GF-D8 (cell line): Measurements from ENCODE around the gene MAN1A2.

Experiments
- DNase-seq: peaks from one replicate; lab custom pipeline; 2025; lab: John Stamatoyannopoulos, UW

The MAN1A2 gene

DNA sequence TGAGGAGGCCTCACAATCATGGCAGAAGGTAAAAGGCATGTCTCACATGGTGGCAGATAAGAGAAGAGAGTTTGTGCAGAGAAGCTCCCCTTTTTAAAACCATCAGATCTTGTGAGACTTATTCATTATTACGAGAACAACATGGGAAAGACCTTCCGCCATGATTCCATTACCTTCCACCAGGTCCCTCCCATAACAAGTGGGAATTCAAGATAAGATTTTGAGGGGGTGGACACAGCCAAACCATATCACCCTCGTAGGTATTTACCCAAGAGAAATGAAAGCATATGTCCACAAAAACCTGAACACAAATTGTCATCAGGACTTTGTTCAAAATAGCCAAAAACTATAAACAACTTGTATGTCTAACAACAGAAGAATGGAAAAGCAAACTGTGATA is 192.7 kb downstream of the MAN1A2 start:
- no peak for DNase-seq

GRCh38 chr1:117561071-117561470 is 193.8 kb downstream of the MAN1A2 start:
- DNase-seq = no peak

DNA sequence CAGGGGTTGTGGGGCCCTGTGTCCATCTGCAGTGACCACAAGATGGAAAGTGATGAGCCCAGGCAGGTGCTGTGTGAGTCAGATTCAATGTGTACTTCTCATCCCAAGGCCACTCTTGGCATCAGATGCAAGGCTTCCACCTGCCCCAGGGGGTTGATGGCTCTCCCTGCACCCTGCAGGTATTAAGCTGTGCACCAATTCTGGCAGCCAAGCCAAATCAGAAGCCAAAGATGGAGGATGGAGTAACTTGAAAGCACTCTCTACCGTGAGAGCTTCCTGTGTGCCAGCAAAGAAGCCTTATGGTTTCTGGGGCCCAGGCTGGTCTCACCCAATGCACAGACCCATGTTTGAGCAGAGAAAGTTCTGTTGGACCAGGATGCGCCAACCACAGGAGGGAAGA is 194.3 kb downstream of the MAN1A2 start:
- DNase-seq = no peak

DNA sequence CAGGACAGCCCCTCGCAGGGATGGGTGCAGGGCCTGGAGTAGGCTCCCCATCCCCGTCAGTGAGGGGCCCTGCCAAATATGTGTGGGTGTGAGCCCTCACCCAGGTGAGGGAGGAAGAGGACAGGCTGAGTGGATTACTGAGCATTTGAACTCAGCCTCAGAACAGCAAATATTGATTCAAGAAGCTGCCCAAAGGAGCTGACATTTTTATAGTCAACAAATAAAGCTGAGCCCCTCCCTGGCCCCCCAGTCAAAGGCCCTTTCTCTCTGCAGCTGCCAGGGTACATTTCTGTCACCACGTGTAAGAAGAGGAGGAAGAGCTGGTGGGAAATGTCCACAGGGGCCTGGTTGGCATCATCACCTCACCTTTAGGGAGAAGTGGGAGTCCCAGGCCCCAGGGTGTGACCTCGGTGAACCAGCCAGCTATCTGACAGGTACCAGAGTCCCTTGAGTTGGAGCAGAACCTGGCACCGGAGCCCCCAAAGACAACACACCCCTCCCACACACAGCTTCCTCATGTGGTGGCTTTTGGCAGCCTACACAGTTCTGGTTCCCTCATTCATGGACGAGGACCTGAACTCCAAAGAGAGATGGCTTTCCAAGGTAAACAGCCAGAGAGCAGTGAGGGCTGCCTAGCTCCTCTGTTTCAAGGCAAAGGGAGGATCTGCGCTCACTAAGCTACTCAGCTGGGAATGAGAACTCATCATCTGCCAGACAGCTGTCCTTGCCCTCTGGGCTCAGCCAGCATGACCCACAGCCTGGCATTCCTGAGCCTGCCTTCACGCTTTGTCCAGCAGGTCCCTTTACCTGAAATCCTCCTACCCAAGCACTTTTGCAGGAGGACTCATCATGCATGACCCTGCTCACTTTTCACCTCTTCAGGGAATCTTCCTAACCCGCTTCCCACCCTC is 195.6 kb downstream of the MAN1A2 start:
- no peak for DNase-seq

DNA sequence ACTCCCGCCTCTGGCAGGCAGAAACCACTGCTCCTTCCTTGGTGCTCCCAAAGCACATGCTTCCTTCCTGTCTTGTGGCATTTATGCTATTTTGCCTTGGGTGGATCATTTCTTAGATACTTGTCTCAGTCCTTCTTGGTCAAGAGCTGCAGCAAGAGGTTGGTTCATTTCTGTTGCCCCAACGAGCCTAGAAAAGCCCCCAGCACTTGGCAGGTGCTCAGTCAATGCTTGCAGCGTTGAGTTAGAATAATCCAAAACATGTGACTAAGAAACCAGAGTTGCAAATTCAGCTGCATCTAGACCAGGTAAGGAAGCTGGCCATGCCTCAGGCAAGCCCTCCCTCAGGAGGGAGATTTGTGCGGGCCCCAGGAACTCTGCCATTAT is 196.2 kb downstream of the MAN1A2 start:
- no peak for DNase-seq

- DNase-seq = no peak
These were observed 197.2 kb downstream of the MAN1A2 start for GRCh38 chr1:117564227-117565075.

- no peak for DNase-seq
These were observed 197.9 kb downstream of the MAN1A2 start for GRCh38 chr1:117565076-117565556.

GRCh38 chr1:117565745-117566455 is 198.7 kb downstream of the MAN1A2 start:
- DNase-seq = no peak

DNA sequence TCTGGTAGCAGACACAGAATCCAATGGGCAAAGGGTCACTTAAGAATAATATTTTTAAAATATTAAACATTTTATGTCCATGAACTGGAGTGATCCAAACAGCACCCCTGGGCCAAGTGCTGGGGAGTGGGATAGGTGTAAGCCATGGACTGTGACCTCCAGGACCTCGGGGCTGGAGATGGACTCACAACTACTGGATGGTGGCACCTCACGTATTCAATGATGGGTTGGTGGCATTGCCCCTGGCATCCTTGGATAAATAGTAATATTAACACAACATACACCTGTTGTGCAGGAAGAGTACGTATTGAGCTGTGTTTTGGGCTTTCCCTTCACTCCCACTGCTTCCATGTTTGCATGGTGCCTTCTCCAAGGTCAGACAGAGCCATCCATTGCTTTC is 199.3 kb downstream of the MAN1A2 start:
- no peak for DNase-seq

DNA sequence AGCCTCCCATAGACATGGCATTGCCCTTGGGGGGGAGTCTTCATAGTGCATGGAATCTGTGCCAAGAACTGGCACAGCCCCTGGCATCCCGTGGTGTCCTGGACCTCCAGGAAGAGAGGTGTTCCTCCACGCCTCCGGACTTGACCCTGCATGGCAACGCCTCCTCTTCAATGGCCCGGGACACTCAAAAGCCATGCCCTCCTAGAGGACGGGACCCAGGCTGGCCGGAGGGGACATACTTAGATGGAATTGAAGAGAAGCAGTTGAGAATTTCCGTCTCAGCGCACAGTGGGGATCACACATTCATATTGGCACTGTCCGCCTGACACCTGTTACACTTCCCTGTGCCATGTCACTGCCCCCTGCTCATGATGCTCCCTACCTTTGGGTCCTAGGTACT is 200.2 kb downstream of the MAN1A2 start:
- no peak for DNase-seq

DNA sequence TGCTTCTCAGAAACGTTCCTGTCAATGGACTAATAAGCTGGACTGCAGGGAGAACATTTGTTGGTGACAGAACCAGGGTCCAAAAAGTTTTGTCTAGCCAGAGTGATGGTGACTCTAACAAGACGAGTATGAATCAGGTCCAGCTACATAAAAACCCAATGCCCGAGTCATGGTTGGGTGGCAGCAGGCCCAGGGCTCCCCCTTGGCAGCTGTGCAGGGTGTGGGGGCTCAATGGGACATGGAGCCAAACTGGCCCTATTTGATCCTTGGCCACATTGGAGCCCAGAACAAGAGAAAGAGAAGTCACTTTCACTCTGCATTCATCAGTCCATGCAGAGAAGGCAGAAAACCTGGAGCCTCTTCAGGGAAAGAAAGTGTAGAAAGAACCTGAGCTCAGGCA is 200.7 kb downstream of the MAN1A2 start:
- DNase-seq = no peak

- no peak for DNase-seq
These were observed 201.8 kb downstream of the MAN1A2 start for GRCh38 chr1:117568999-117569398.

GRCh38 chr1:117569856-117570255 is 202.6 kb downstream of the MAN1A2 start:
- DNase-seq = no peak

DNA sequence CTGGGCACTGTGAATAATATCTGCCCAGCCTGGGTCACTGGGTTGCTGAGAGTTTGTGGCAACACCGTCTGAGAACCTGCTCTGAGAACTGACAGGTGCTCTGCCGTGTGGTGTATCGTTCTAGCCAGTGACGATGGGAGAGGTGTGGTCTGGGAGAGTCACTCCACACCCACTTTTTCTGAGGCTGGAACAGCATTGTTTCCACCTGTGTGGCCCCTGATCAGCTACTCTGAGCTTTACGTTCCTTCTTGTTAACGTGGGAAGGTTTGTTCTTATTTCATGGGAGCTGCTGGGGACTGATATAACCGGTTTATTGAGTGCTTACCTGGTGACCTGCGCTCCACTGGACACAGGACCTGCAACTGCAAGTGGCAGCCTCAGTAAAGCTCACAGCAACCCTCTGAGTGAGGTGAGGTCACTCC is 203.8 kb downstream of the MAN1A2 start:
- DNase-seq = no peak

DNA sequence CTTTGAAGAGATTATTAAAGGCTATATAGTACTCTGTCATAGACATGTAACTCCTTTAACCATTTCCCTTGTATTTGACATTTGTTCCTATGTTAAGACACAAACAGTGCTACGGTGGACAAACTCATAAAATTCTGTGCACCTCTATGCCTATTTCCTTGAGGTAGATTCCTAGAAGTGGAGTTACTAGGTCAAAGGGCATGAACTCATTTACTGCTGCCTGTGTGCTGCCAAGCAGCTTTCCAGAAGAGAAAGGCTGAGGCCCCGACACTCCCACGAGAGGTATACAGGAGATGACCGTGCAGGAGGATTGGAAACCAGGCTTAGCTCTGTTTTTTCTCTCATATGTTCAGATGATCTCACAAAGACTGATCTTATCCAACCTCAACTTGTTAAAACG is 204.2 kb downstream of the MAN1A2 start:
- no peak for DNase-seq

GRCh38 chr1:117572546-117572945 is 205.3 kb downstream of the MAN1A2 start:
- DNase-seq = no peak

- no peak for DNase-seq
These were observed 206.3 kb downstream of the MAN1A2 start for GRCh38 chr1:117573386-117574023.

- DNase-seq = no peak
These were observed 207.0 kb downstream of the MAN1A2 start for GRCh38 chr1:117574161-117574835.

- no peak for DNase-seq
These were observed 208.5 kb downstream of the MAN1A2 start for GRCh38 chr1:117575586-117576225.

DNA sequence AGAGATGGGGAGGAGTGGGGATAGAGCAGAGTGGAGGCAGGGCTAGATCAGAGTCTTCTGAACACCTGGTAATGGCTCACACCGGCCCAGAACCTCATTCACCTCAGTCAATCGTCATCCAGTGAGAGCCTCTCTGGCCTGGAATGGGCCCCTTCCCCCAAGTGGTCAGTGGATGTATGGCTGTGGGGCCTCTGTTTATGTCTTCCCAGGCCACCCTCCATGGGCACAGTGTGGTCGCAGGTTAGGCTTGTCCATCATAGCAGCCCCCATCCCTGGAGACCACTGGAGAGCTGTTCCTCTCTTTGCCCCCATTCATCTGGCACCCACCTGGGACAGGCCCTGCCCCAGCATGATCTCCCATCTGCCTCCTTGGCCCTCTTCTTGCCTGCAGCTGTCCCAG is 209.0 kb downstream of the MAN1A2 start:
- no peak for DNase-seq
